HEK293 (cell line): Measurements from ENCODE around the gene ODAD4.
A peak's percentile ranks its signal among the peaks of the same experiment; 100 is the strongest.

Source experiments
- CTCF ChIA-PET: fragments of 350-600 bp; formaldehyde crosslinking; extraction: SDS; loops from one replicate; lab custom pipeline; 2021; ENCODE audit warnings: antibody characterized with exemption; lab: Yijun Ruan, JAX
- POLR2A ChIA-PET: fragments of 300-600 bp; formaldehyde crosslinking; extraction: SDS; loops from one replicate; lab custom pipeline; 2020; ENCODE audit warnings: antibody characterized with exemption, inconsistent platforms; lab: Yijun Ruan, JAX
- H3K27ac ChIP-seq: fragments of 200-500 bp; sonication (Bioruptor generic); 2 replicates; pipeline ENCODE4 v1.5.1; 2014; ENCODE audit warnings: low read depth, low read length, control low read depth, inconsistent platforms; ENCODE audit errors: extremely low read depth
- H3K36me3 ChIP-seq, 2 experiments: fragments of 200-500 bp in 1 of 2; sonication (Bioruptor generic) in 1 of 2; 1 replicate in 1 of 2; 2 replicates in 1 of 2; pipeline ENCODE4 v1.5.1; 2014 to 2017; ENCODE audit warnings: inconsistent platforms in 2 of 2, low read length in 2 of 2; ENCODE audit not compliant: control insufficient read depth in 2 of 2, insufficient read depth in 1 of 2
- H3K4me1 ChIP-seq: fragments of 200-500 bp; sonication (Bioruptor generic); 2 replicates; pipeline ENCODE4 v1.5.1; 2014; ENCODE audit warnings: mild to moderate bottlenecking, low read length, inconsistent platforms; ENCODE audit not compliant: control insufficient read depth, insufficient read depth
- H3K4me3 ChIP-seq: 2 replicates; pipeline ENCODE4 v1.5.1; 2011; ENCODE audit warnings: low read depth, mild to moderate bottlenecking, control low read depth, low read length, moderate library complexity
- H3K9me3 ChIP-seq: fragments of 200-500 bp; sonication (Bioruptor generic); 2 replicates; pipeline ENCODE4 v1.5.1; 2014; ENCODE audit warnings: low read depth, low read length, inconsistent platforms; ENCODE audit not compliant: control insufficient read depth, insufficient read depth
- ATF2 ChIP-seq: fragments of 450-650 bp; formaldehyde crosslinking; IDR thresholded peaks from 2 replicates; pipeline ENCODE4 v1.5.1; 2016; ENCODE audit warnings: missing biosample characterization, missing genetic modification characterization, low read depth
- ELK4 ChIP-seq: IDR thresholded peaks from 2 replicates; pipeline ENCODE4 v1.6.1; 2011; ENCODE audit warnings: mild to moderate bottlenecking, low read depth, low read length, borderline replicate concordance
- INSM2 ChIP-seq: fragments of 450-650 bp; formaldehyde crosslinking; IDR thresholded peaks from 2 replicates; pipeline ENCODE4 v1.5.1; 2016; ENCODE audit warnings: missing biosample characterization, missing genetic modification characterization
- KLF8 ChIP-seq: fragments of 450-650 bp; formaldehyde crosslinking; IDR thresholded peaks from 2 replicates; pipeline ENCODE4 v1.5.1; 2016; ENCODE audit warnings: missing biosample characterization, missing genetic modification characterization
- MZF1 ChIP-seq: fragments of 450-650 bp; formaldehyde crosslinking; IDR thresholded peaks from 2 replicates; pipeline ENCODE4 v1.5.1; 2017; ENCODE audit warnings: missing biosample characterization, missing genetic modification characterization, borderline replicate concordance
- PATZ1 ChIP-seq: fragments of 450-650 bp; formaldehyde crosslinking; IDR thresholded peaks from 2 replicates; pipeline ENCODE4 v1.5.1; 2016; ENCODE audit warnings: missing biosample characterization, missing genetic modification characterization
- REST ChIP-seq: fragments of 450-650 bp; formaldehyde crosslinking; IDR thresholded peaks from 2 replicates; pipeline ENCODE4 v1.5.1; 2016; ENCODE audit warnings: missing biosample characterization, missing genetic modification characterization
- TCF7L2 ChIP-seq: IDR thresholded peaks from 2 replicates; pipeline ENCODE4 v1.6.1; 2011; ENCODE audit warnings: low read depth, mild to moderate bottlenecking, inconsistent platforms, low read length, moderate library complexity, borderline replicate concordance
- YY1 ChIP-seq: fragments of 450-650 bp; formaldehyde crosslinking; IDR thresholded peaks from 2 replicates; pipeline ENCODE4 v1.5.1; 2018; ENCODE audit warnings: missing biosample characterization, missing genetic modification characterization
- ZBTB7A ChIP-seq: fragments of 450-650 bp; formaldehyde crosslinking; IDR thresholded peaks from 2 replicates; pipeline ENCODE4 v1.5.1; 2016; ENCODE audit warnings: low read depth, missing biosample characterization, missing genetic modification characterization
- ZNF155 ChIP-seq: fragments of 450-650 bp; formaldehyde crosslinking; IDR thresholded peaks from 2 replicates; pipeline ENCODE4 v1.5.1; 2016; ENCODE audit warnings: missing biosample characterization, missing genetic modification characterization
- ZNF239 ChIP-seq: fragments of 450-650 bp; formaldehyde crosslinking; IDR thresholded peaks from 2 replicates; pipeline ENCODE4 v1.5.1; 2016; ENCODE audit warnings: missing biosample characterization, missing genetic modification characterization
- ZNF350 ChIP-seq: fragments of 450-650 bp; formaldehyde crosslinking; IDR thresholded peaks from 2 replicates; pipeline ENCODE4 v1.5.0; 2017; ENCODE audit warnings: missing biosample characterization, mild to moderate bottlenecking, missing genetic modification characterization
- ZNF426 ChIP-seq: fragments of 450-650 bp; formaldehyde crosslinking; IDR thresholded peaks from 2 replicates; pipeline ENCODE4 v1.5.1; 2017; ENCODE audit warnings: missing biosample characterization, missing genetic modification characterization, mild to moderate bottlenecking, inconsistent platforms, moderate library complexity
- ZNF433 ChIP-seq: fragments of 450-650 bp; formaldehyde crosslinking; IDR thresholded peaks from 2 replicates; pipeline ENCODE4 v1.5.1; 2016; ENCODE audit warnings: missing biosample characterization, missing genetic modification characterization, low read depth
- ZNF561 ChIP-seq: fragments of 450-650 bp; IDR thresholded peaks from 2 replicates; pipeline ENCODE4 v1.5.1; 2018; ENCODE audit warnings: missing biosample characterization, missing genetic modification characterization, borderline replicate concordance
- ZNF843 ChIP-seq: fragments of 450-650 bp; formaldehyde crosslinking; IDR thresholded peaks from 2 replicates; pipeline ENCODE4 v1.5.1; 2016; ENCODE audit warnings: missing biosample characterization, missing genetic modification characterization
- ZSCAN16 ChIP-seq: fragments of 450-650 bp; formaldehyde crosslinking; IDR thresholded peaks from 2 replicates; pipeline ENCODE4 v1.5.1; 2016; ENCODE audit warnings: missing biosample characterization, missing genetic modification characterization
- TF ChIP-seq, protein P1 (sequence below): fragments of 450-650 bp; IDR thresholded peaks from 2 replicates; pipeline ENCODE4 v1.5.1; 2018; ENCODE audit warnings: missing biosample characterization, missing genetic modification characterization

Gene ODAD4

GRCh38 chr17:41975099-41976083, 45.0 kb downstream of the ODAD4 start:
- no peak overlapping the region for H3K4me3 ChIP-seq
- H3K36me3 ChIP-seq = peaks cover 52 to 92% of the 10 kb centered on the region in 2 experiments
- H3K9me3 ChIP-seq = no peaks in the 10 kb centered on the region
- TF ChIP-seq, protein P1, sequence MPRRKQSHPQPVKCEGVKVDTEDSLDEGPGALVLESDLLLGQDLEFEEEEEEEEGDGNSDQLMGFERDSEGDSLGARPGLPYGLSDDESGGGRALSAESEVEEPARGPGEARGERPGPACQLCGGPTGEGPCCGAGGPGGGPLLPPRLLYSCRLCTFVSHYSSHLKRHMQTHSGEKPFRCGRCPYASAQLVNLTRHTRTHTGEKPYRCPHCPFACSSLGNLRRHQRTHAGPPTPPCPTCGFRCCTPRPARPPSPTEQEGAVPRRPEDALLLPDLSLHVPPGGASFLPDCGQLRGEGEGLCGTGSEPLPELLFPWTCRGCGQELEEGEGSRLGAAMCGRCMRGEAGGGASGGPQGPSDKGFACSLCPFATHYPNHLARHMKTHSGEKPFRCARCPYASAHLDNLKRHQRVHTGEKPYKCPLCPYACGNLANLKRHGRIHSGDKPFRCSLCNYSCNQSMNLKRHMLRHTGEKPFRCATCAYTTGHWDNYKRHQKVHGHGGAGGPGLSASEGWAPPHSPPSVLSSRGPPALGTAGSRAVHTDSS (tag by site-specific recombination) = no peak
- TF ChIP-seq MZF1 (tag by site-specific recombination) = no peak
- TF ChIP-seq ZNF843 (tag by site-specific recombination) = no peak
- no peak for TF ChIP-seq ELK4
- TF ChIP-seq ZNF155 (tag by site-specific recombination) = no peak
- no peak for TF ChIP-seq YY1 (tag by site-specific recombination)
- no peak for TF ChIP-seq KLF8
- TF ChIP-seq PATZ1 = no peak
- ChIA-PET CTCF (interaction anchor here (0.6 to 4.6 kb wide), 4 partner anchors 9 to 45 kb away, joined by 3 to 24 read pairs (median 3); partner anchors contain the start of gene ODAD4), POLR2A (interaction anchor here (0.5 to 1.2 kb wide), 3 partner anchors 10 to 81 kb away, joined by 3 to 5 read pairs (median 4); partner anchors contain the start of gene DNAJC7)
- peak overlapping the region; percentile 12; the same call in 1 of the 2 replicates for H3K27ac ChIP-seq
- H3K4me1 ChIP-seq = no peaks in the 10 kb centered on the region

DNA sequence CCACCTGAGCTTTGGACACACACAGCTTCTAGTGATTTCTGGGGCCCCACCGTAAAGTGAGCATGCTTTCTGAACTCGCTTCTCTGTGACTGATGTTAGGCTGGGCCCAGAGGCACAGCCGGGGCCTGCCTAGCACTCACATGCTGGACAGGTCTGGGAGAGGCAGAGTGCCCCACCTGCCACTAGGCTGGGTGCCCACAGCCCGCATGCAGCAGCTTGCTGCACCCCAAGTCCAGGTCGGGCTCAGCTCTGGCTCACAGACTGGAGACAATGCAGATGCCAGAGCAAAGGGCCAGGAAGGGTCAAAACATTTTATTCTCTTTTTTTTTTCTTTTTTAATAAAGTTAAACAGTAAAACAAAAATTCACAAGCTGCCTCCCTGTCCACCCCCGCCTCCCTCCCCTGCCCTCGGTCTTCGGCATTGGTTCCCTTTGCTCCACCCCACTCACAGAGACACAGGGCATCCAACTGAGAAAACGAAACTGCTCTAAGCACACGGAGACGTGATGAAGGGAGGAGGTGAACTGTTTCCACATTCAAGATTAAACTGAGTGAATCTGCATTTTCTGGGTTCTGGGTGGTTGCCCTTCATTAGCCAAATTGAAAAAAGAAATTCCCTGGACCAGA, 45.8 kb downstream of the ODAD4 start:
- Histone ChIP-seq H3K4me1 (no peaks in the 10 kb centered on the region), H3K36me3 (peaks cover 55 to 92% of the 10 kb centered on the region in 2 experiments), H3K9me3 (no peaks in the 10 kb centered on the region), H3K27ac (no peak overlapping the region; the same call in 1 of the 2 replicates), H3K4me3 (no peak overlapping the region)
- POLR2A ChIA-PET = interaction anchor here (0.5 kb wide), 1 partner anchor 385 kb away, joined by 5 read pairs; no protein-coding TSS in a partner anchor
- CTCF ChIA-PET = interaction anchor here (4.6 kb wide), 1 partner anchor 14 kb away, joined by 24 read pairs; no protein-coding TSS in a partner anchor
- TF ChIP-seq ZBTB7A (tag by site-specific recombination) = no peak
- TF ChIP-seq ZNF239 (tag by site-specific recombination) = no peak
- TF ChIP-seq TCF7L2 = no peak
- TF ChIP-seq ZNF561 (tag by site-specific recombination) = no peak
- no peak for TF ChIP-seq INSM2 (tag by site-specific recombination)
- no peak for TF ChIP-seq ZNF426 (tag by site-specific recombination)
- TF ChIP-seq ATF2 = no peak
- TF ChIP-seq ZNF350 (tag by site-specific recombination) = no peak
- TF ChIP-seq ZNF433 (tag by site-specific recombination) = no peak
- TF ChIP-seq REST (tag by site-specific recombination) = no peak
- no peak for TF ChIP-seq ZSCAN16 (tag by site-specific recombination)
